K562 (cell line): ENCODE measurements around the gene NDC1. TPM values are rescaled to one million over a fixed set of nuclear protein-coding genes. Genes with fewer than 3 reads are reported as not detected.

ENCODE experiments used
- ATF6 ChIP-seq: sonication (generic); formaldehyde crosslinking; IDR thresholded peaks from 2 replicates; pipeline ENCODE4 v1.4.0; 2020; ENCODE audit warnings: mild to moderate bottlenecking, missing genetic modification reagents
- C11orf30 ChIP-seq: fragments of 450-650 bp; IDR thresholded peaks from 2 replicates; pipeline ENCODE4 v1.6.1; 2016; ENCODE audit warnings: low read depth, mild to moderate bottlenecking
- CC2D1A ChIP-seq: fragments of 450-650 bp; IDR thresholded peaks from 2 replicates; pipeline ENCODE4 v1.6.1; 2017; ENCODE audit warnings: mild to moderate bottlenecking
- CHD1 ChIP-seq: fragments of 200-600 bp; sonication (generic); IDR thresholded peaks from one replicate; pipeline ENCODE4 v1.6.1; 2012; ENCODE audit warnings: mild to moderate bottlenecking, moderate library complexity, low read length, inconsistent platforms
- CTCF ChIP-seq, 3 experiments: IDR thresholded peaks in 2 of 3; conservative IDR thresholded peaks in 1 of 3; 2 replicates each; pipeline ENCODE4 v1.5.1; 2011 to 2012; ENCODE audit warnings: low read length in 3 of 3, mild to moderate bottlenecking in 3 of 3, control low read depth in 2 of 3, improper control_type of control experiment in 1 of 3, inconsistent platforms in 1 of 3, low read depth in 1 of 3, mixed read lengths in 1 of 3, moderate library complexity in 1 of 3; ENCODE audit not compliant: insufficient read depth in 2 of 3
- ELF1 ChIP-seq: fragments of 200-800 bp; sonication (Bioruptor generic); IDR thresholded peaks from 2 replicates; pipeline ENCODE4 v1.6.1; 2016; ENCODE audit warnings: missing genetic modification characterization, missing compliant biosample characterization
- FOSL1 ChIP-seq: fragments of 200-800 bp; sonication (Bioruptor generic); conservative IDR thresholded peaks from 2 replicates; pipeline ENCODE4 v1.6.1; 2016; ENCODE audit warnings: missing genetic modification characterization, missing compliant biosample characterization
- HDAC1 ChIP-seq, 2 experiments: fragments of 450-650 bp; IDR thresholded peaks; 2 replicates each; pipeline ENCODE4 v1.6.1; 2016 to 2017; ENCODE audit warnings: inconsistent platforms in 1 of 2, mild to moderate bottlenecking in 1 of 2, moderate library complexity in 1 of 2
- HOXB6 ChIP-seq: fragments of 250-450 bp; sonication (Bioruptor Pico); IDR thresholded peaks from 2 replicates; pipeline ENCODE4 v1.5.1; 2022; ENCODE audit warnings: mild to moderate bottlenecking, borderline replicate concordance
- MAFG ChIP-seq: fragments of 450-650 bp; conservative IDR thresholded peaks from 2 replicates; pipeline ENCODE4 v1.6.1; 2016; ENCODE audit warnings: missing genetic modification characterization, missing compliant biosample characterization
- MAFK ChIP-seq: IDR thresholded peaks from 2 replicates; pipeline ENCODE4 v1.6.1; 2011; ENCODE audit warnings: low read length, improper control_type of control experiment
- MTA2 ChIP-seq: fragments of 450-650 bp; IDR thresholded peaks from 2 replicates; pipeline ENCODE4 v1.6.1; 2016; ENCODE audit warnings: low read depth
- SNAPC5 ChIP-seq: fragments of 250-450 bp; sonication (Bioruptor Pico); IDR thresholded peaks from 2 replicates; pipeline ENCODE4 v1.8.0; 2021; ENCODE audit warnings: moderate library complexity, mild to moderate bottlenecking, inconsistent platforms
- TCF7 ChIP-seq: sonication (generic); IDR thresholded peaks from 2 replicates; pipeline ENCODE4 v1.6.1; 2016; ENCODE audit warnings: antibody characterized with exemption, borderline replicate concordance
- TCF7L2 ChIP-seq: fragments of 150-350 bp; IDR thresholded peaks from 2 replicates; pipeline ENCODE4 v1.6.1; 2016; ENCODE audit warnings: low read depth, mild to moderate bottlenecking, low read length, moderate library complexity
- ZNF518B ChIP-seq: fragments of 250-450 bp; sonication (Bioruptor Pico); IDR thresholded peaks from 2 replicates; pipeline ENCODE4 v1.5.0; 2021; ENCODE audit warnings: mild to moderate bottlenecking, moderate library complexity
- ZNF589 ChIP-seq: fragments of 200-800 bp; sonication (Bioruptor generic); IDR thresholded peaks from 2 replicates; pipeline ENCODE4 v1.6.1; 2016; ENCODE audit warnings: low read depth, missing genetic modification characterization, missing compliant biosample characterization
- polyA plus RNA-seq, 8 experiments: library from polyadenylated mRNA; depleted of rRNA in 4 of 8; stranded (reverse) in 5 of 8; unstranded in 3 of 8; fragments of >200 nt; fragmentation: Nextera tagmentation in 2 of 8; fragmentation: Illumina TruSeq in 1 of 8; extraction: Ambion mirVana in 2 of 8; extraction: Trizol in 1 of 8; gene quantifications; 2 replicates each; pipeline versions ENCODE4 v1.2.1 to v1.2.3, GENCODE V29; 2011 to 2014; ENCODE audit warnings: inconsistent platforms in 1 of 8, missing spikeins in 1 of 8
- total RNA-seq, 7 experiments: library from RNA; depleted of rRNA in 6 of 7; stranded (reverse); fragments of >200 nt in 6 of 7; fragmentation: Illumina TruSeq in 2 of 7; extraction: Trizol in 2 of 7; gene quantifications; 2 replicates each; pipeline versions ENCODE4 v1.2.1 to v1.2.3, GENCODE V29; 2011 to 2021; ENCODE audit warnings: low replicate concordance in 1 of 7
- TF ChIP-seq, protein P1 (sequence below): fragments of 450-650 bp; formaldehyde crosslinking; IDR thresholded peaks from 2 replicates; pipeline ENCODE4 v1.4.0; 2020; ENCODE audit warnings: mild to moderate bottlenecking, moderate library complexity
- TF ChIP-seq, protein P2 (sequence below): sonication (generic); formaldehyde crosslinking; IDR thresholded peaks from 2 replicates; pipeline ENCODE4 v1.9.0; 2022; ENCODE audit warnings: mild to moderate bottlenecking, missing genetic modification reagents

The NDC1 gene
- total and polyA plus RNA-seq, 9 of the 15 experiments (the other 6 are each of a cell fraction or from before 2014, with no cell fraction given), result 26.9 to 102 (median 64.5) TPM

DNA sequence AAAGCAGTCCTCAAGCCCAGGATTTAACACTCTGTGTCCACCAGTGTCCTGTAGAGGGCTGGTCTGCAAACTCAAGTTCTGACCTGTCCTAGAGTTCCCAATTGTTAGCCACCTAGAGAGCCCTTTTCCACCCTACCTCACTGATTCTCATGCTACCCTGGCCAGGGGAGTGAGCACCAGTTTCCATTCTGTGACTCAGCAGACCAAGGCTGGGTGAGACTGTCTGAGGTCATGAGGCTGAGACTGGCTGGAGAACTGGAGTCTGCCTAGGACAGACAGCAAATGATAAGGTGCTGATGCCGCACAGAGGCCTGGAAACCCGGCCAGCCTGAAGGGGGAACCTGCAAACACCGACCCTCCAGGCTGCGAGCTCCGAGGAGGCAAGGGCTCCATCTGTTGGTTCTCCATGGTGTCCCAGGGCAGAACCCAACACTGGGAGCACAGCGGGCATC is 112.8 kb downstream of the NDC1 start (continued):
- TF ChIP-seq ZNF518B (CRISPR knock-in tag) (no peak), MAFK (peak; percentile 39; the same call in 1 of the 2 replicates), FOSL1 (peak; percentile 34; the same call in 1 of the 2 replicates), CTCF (IDR thresholded peaks at IDR 0.05 in 2 of 3, conservative IDR thresholded peaks at IDR 0.05 in 1 of 3; ENCODE audit: insufficient read depth in 2 of 3, low read depth in 1 of 3, low read length in 3 of 3) (peak; percentile 28 to 79 (median 55); a peak in 5 of 6 replicates), HDAC1 (IDR thresholded peaks at IDR 0.05) (no peak), ELF1 (tag) (no peak), CHD1 (no peak), HOXB6 (CRISPR knock-in tag) (no peak), MTA2 (no peak), ATF6 (CRISPR knock-in tag) (no peak), C11orf30 (peak; percentile 54; the same call in 1 of the 2 replicates), MAFG (tag) (peak; percentile 60), CC2D1A (no peak), TCF7 (no peak), TCF7L2 (no peak), SNAPC5 (CRISPR knock-in tag) (no peak), ZNF589 (no peak)
- TF ChIP-seq, protein P1, sequence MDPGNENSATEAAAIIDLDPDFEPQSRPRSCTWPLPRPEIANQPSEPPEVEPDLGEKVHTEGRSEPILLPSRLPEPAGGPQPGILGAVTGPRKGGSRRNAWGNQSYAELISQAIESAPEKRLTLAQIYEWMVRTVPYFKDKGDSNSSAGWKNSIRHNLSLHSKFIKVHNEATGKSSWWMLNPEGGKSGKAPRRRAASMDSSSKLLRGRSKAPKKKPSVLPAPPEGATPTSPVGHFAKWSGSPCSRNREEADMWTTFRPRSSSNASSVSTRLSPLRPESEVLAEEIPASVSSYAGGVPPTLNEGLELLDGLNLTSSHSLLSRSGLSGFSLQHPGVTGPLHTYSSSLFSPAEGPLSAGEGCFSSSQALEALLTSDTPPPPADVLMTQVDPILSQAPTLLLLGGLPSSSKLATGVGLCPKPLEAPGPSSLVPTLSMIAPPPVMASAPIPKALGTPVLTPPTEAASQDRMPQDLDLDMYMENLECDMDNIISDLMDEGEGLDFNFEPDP, result no peak
- TF ChIP-seq, protein P2, sequence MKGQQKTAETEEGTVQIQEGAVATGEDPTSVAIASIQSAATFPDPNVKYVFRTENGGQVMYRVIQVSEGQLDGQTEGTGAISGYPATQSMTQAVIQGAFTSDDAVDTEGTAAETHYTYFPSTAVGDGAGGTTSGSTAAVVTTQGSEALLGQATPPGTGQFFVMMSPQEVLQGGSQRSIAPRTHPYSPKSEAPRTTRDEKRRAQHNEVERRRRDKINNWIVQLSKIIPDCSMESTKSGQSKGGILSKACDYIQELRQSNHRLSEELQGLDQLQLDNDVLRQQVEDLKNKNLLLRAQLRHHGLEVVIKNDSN (CRISPR knock-in tag), result no peak
